CD4-positive, CD25-positive, alpha-beta regulatory T cell (primary cell): ENCODE measurements around the gene GRK3. TPM values are rescaled to one million over a fixed set of nuclear protein-coding genes. Genes with fewer than 3 reads are reported as not detected.
A peak's percentile ranks its signal among the peaks of the same experiment; 100 is the strongest.

Experiments
- ATAC-seq, 2 donors: fragments of 150-1000 bp; cut with Tn5 transposase; one replicate each; pipeline ENCODE4 v1.10.0; 2021; ENCODE audit warnings: low read depth in 2 of 2, moderate number of reproducible peaks in 2 of 2, moderate library complexity in 1 of 2
- DNase-seq, 3 donors: peaks; one replicate each; pipeline versions ENCODE4 v3.0.0 to v3.0.0-alpha.2; 2012 to 2022; ENCODE audit warnings: mixed read lengths in 1 of 3
- H3K27ac ChIP-seq: one replicate; pipeline ENCODE4 v1.7.0; 2013; ENCODE audit warnings: mild to moderate bottlenecking, low read length; ENCODE audit not compliant: insufficient read depth, poor library complexity, severe bottlenecking
- H3K27me3 ChIP-seq: one replicate; pipeline ENCODE4 v1.7.0; 2013; ENCODE audit warnings: low read length; ENCODE audit not compliant: control insufficient read depth, insufficient read depth
- H3K36me3 ChIP-seq: one replicate; pipeline ENCODE4 v1.7.0; 2013; ENCODE audit warnings: mild to moderate bottlenecking, low read length, moderate library complexity; ENCODE audit not compliant: control insufficient read depth, insufficient read depth
- H3K4me1 ChIP-seq: 2 replicates; pipeline ENCODE4 v1.7.0; 2013; ENCODE audit warnings: mild to moderate bottlenecking, low read length; ENCODE audit not compliant: insufficient read depth, control insufficient read depth, poor library complexity, severe bottlenecking
- H3K4me3 ChIP-seq: one replicate; pipeline ENCODE4 v1.7.0; 2013; ENCODE audit warnings: low read depth, mild to moderate bottlenecking, low read length, moderate library complexity
- H3K9me3 ChIP-seq, 2 experiments: 1 replicate in 1 of 2; 2 replicates in 1 of 2; pipeline ENCODE4 v1.7.0; 2013; ENCODE audit warnings: low read length in 2 of 2, mild to moderate bottlenecking in 1 of 2, moderate library complexity in 1 of 2; ENCODE audit not compliant: control insufficient read depth in 2 of 2
- H3K27ac Mint-ChIP-seq, 3 donors: one replicate each; pipeline ENCODE4 v1.8.0; 2020 to 2022; ENCODE audit warnings: mild to moderate bottlenecking in 3 of 3, mixed read lengths in 3 of 3, moderate library complexity in 2 of 3
- H3K27me3 Mint-ChIP-seq: one replicate; pipeline ENCODE4 v1.8.0; 2022; ENCODE audit warnings: mild to moderate bottlenecking, mixed read lengths
- H3K36me3 Mint-ChIP-seq: one replicate; pipeline ENCODE4 v1.8.0; 2020; ENCODE audit warnings: mixed read lengths
- H3K4me1 Mint-ChIP-seq, 4 donors: one replicate each; pipeline ENCODE4 v1.8.0; 2020 to 2022; ENCODE audit warnings: mixed read lengths in 4 of 4, mild to moderate bottlenecking in 1 of 4
- H3K4me3 Mint-ChIP-seq, 4 donors: one replicate each; pipeline ENCODE4 v1.8.0; 2020 to 2022; ENCODE audit warnings: mild to moderate bottlenecking in 4 of 4, mixed read lengths in 4 of 4, moderate library complexity in 3 of 4
- H3K9me3 Mint-ChIP-seq, 7 donors: one replicate each; pipeline ENCODE4 v1.8.0; 2020 to 2022; ENCODE audit warnings: mixed read lengths in 7 of 7, mild to moderate bottlenecking in 3 of 7, moderate library complexity in 2 of 7
- polyA plus RNA-seq, 4 donors: library from polyadenylated mRNA; unstranded; fragments of 300-500 nt; fragmentation: Illumina TruSeq; gene quantifications; one replicate each; pipeline ENCODE4 v1.2.3, GENCODE V29; 2021
- total RNA-seq: library from RNA; stranded (reverse); gene quantifications from one replicate; pipeline ENCODE4 v1.2.3, GENCODE V29; 2022

Gene GRK3
- total and polyA plus RNA-seq, 5 donors from 2014 or later, result 0.51 to 3.5 (median 1.1) TPM

DNA sequence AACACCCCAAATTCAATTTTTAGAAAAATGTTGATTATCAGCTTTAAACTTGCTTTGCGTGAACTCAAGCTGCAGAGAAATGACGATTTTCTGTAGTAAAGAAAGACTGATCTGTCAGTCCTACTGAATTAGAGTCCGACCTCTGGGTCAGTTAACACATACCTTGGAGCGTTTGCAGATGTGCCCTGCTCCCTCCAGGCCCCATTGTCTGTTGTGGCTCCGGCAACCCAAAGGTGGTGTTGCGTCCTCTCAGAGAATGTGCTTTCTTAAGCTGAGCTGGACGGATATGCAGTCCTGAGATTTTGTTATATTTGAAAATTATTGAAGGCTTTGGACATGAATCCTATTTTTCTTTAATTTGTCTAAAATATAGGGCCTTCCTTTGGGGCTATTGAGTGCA lies 146.0 kb downstream of the GRK3 start:
- DNase-seq (no peak), ATAC-seq (no peak)
- no peaks in the 10 kb centered on the region for H3K27me3 ChIP-seq
- Mint-ChIP-seq H3K4me3 (no peak overlapping the region), H3K9me3 (no peaks in the 10 kb centered on the region), H3K27ac (no peak overlapping the region), H3K27me3 (no peaks in the 10 kb centered on the region), H3K36me3 (peaks cover 25% of the 10 kb centered on the region), H3K4me1 (peaks cover 0 to 19% (median 11%) of the 10 kb centered on the region in 4 donors)
- no peaks in the 10 kb centered on the region for H3K36me3 ChIP-seq
- no peak overlapping the region for H3K27ac ChIP-seq
- no peak overlapping the region for H3K4me3 ChIP-seq
- H3K9me3 ChIP-seq, result no peaks in the 10 kb centered on the region
- H3K4me1 ChIP-seq, result peaks cover 6% of the 10 kb centered on the region

DNA sequence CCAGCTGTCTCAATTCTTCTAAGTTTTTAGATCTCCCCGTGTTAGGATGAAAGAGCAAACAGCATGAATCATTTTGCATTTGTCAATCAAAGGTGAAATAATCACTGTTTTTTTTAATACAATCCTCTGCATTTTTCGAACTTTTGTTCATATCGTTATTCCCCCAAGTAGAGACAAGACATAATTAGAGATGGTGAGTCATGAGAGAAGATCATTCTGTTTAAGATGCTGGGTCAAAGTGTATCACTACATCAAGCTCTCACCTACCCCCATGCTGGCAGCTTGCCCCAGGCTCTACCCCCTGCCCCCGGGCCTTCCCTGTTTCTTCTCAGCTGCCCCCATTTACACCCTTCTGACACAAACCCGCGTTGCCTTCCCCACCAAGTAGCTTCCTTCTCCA lies 147.0 kb downstream of the GRK3 start:
- Histone ChIP-seq H3K36me3 (no peaks in the 10 kb centered on the region), H3K27me3 (no peaks in the 10 kb centered on the region), H3K9me3 (no peaks in the 10 kb centered on the region), H3K4me3 (no peak overlapping the region), H3K27ac (no peak overlapping the region), H3K4me1 (peaks cover 6% of the 10 kb centered on the region)
- ATAC-seq (no peak), DNase-seq (no peak)
- H3K36me3 Mint-ChIP-seq, result peaks cover 29% of the 10 kb centered on the region
- H3K27me3 Mint-ChIP-seq, result no peaks in the 10 kb centered on the region
- H3K27ac Mint-ChIP-seq, result peak overlapping the region in 1 of 3 donors; percentile 46
- no peaks in the 10 kb centered on the region for H3K9me3 Mint-ChIP-seq
- no peak overlapping the region for H3K4me3 Mint-ChIP-seq
- H3K4me1 Mint-ChIP-seq, result peaks cover 0 to 16% (median 11%) of the 10 kb centered on the region in 4 donors

GRCh38 chr22:25712661-25713400 lies 148.4 kb downstream of the GRK3 start:
- Histone ChIP-seq H3K36me3 (no peaks in the 10 kb centered on the region), H3K4me3 (no peak overlapping the region), H3K27me3 (no peaks in the 10 kb centered on the region), H3K9me3 (no peaks in the 10 kb centered on the region), H3K4me1 (peaks cover 6% of the 10 kb centered on the region), H3K27ac (no peak overlapping the region)
- no peak overlapping the region for H3K4me3 Mint-ChIP-seq
- ATAC-seq, result no peak
- no peak overlapping the region for H3K27ac Mint-ChIP-seq
- no peaks in the 10 kb centered on the region for H3K9me3 Mint-ChIP-seq
- DNase-seq, result no peak
- peaks cover 0 to 12% (median 11%) of the 10 kb centered on the region in 4 donors for H3K4me1 Mint-ChIP-seq
- peaks cover 20% of the 10 kb centered on the region for H3K36me3 Mint-ChIP-seq
- no peaks in the 10 kb centered on the region for H3K27me3 Mint-ChIP-seq

DNA sequence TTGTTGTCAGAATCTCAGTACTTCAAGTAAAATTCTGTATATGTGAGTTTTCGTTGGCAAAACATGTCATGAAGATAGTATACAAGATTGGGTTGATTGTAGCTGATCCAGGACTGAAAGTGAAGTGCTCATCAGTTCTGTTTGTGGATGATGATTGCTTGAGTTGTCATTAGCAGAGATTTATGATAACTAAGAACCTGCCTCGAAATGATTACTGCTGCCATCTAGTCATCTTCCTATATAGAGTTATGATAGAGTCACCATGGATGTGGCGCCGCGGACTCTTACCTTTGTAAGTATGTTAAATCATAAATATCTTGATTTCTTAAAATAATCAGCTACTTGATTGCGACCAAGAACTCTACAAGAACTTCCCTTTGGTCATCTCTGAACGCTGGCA lies 149.6 kb downstream of the GRK3 start:
- no peak overlapping the region for H3K4me3 ChIP-seq
- no peaks in the 10 kb centered on the region for H3K36me3 ChIP-seq
- no peaks in the 10 kb centered on the region for H3K9me3 ChIP-seq
- H3K27me3 Mint-ChIP-seq, result no peaks in the 10 kb centered on the region
- ATAC-seq (no peak), DNase-seq (no peak)
- peak overlapping the region in 1 of 4 donors; percentile 51 for H3K4me3 Mint-ChIP-seq
- H3K27ac ChIP-seq, result no peak overlapping the region
- no peak overlapping the region for H3K27ac Mint-ChIP-seq
- no peaks in the 10 kb centered on the region for H3K27me3 ChIP-seq
- peaks cover 6% of the 10 kb centered on the region for H3K4me1 ChIP-seq
- H3K9me3 Mint-ChIP-seq, result no peaks in the 10 kb centered on the region
- peaks cover 24% of the 10 kb centered on the region for H3K36me3 Mint-ChIP-seq
- peaks cover 0 to 12% (median 11%) of the 10 kb centered on the region in 4 donors for H3K4me1 Mint-ChIP-seq

GRCh38 chr22:25714739-25715138 lies 150.3 kb downstream of the GRK3 start:
- no peaks in the 10 kb centered on the region for H3K27me3 Mint-ChIP-seq
- H3K36me3 ChIP-seq, result no peaks in the 10 kb centered on the region
- no peaks in the 10 kb centered on the region for H3K9me3 ChIP-seq
- no peak overlapping the region for H3K27ac Mint-ChIP-seq
- H3K4me3 ChIP-seq, result no peak overlapping the region
- H3K9me3 Mint-ChIP-seq, result no peaks in the 10 kb centered on the region
- peaks cover 3% of the 10 kb centered on the region for H3K4me1 ChIP-seq
- ATAC-seq (no peak), DNase-seq (no peak)
- no peak overlapping the region for H3K27ac ChIP-seq
- H3K4me1 Mint-ChIP-seq, result peaks cover 0 to 6% (median 6%) of the 10 kb centered on the region in 4 donors
- H3K36me3 Mint-ChIP-seq, result peaks cover 21% of the 10 kb centered on the region
- H3K27me3 ChIP-seq, result no peaks in the 10 kb centered on the region
- no peak overlapping the region for H3K4me3 Mint-ChIP-seq

GRCh38 chr22:25716637-25717036 lies 152.2 kb downstream of the GRK3 start:
- no peak overlapping the region for H3K4me3 ChIP-seq
- DNase-seq (no peak), ATAC-seq (no peak)
- no peak overlapping the region for H3K27ac ChIP-seq
- Mint-ChIP-seq H3K27ac (no peak overlapping the region), H3K27me3 (no peaks in the 10 kb centered on the region), H3K4me3 (no peak overlapping the region), H3K4me1 (no peaks in the 10 kb centered on the region), H3K9me3 (no peaks in the 10 kb centered on the region), H3K36me3 (peaks cover 15% of the 10 kb centered on the region)
- no peaks in the 10 kb centered on the region for H3K36me3 ChIP-seq
- H3K4me1 ChIP-seq, result no peaks in the 10 kb centered on the region
- no peaks in the 10 kb centered on the region for H3K9me3 ChIP-seq
- no peaks in the 10 kb centered on the region for H3K27me3 ChIP-seq

- Histone ChIP-seq H3K36me3 (no peaks in the 10 kb centered on the region), H3K27me3 (no peaks in the 10 kb centered on the region), H3K27ac (no peak overlapping the region), H3K4me1 (no peaks in the 10 kb centered on the region), H3K4me3 (no peak overlapping the region), H3K9me3 (no peaks in the 10 kb centered on the region)
- H3K27me3 Mint-ChIP-seq, result no peaks in the 10 kb centered on the region
- H3K36me3 Mint-ChIP-seq, result peaks cover 15% of the 10 kb centered on the region
- no peak overlapping the region for H3K4me3 Mint-ChIP-seq
- H3K4me1 Mint-ChIP-seq, result no peaks in the 10 kb centered on the region
- no peak overlapping the region for H3K27ac Mint-ChIP-seq
- DNase-seq (no peak), ATAC-seq (no peak)
- no peaks in the 10 kb centered on the region for H3K9me3 Mint-ChIP-seq
These were observed 153.8 kb downstream of the GRK3 start for GRCh38 chr22:25718135-25718840.

GRCh38 chr22:25722223-25722622 lies 157.7 kb downstream of the GRK3 start:
- Mint-ChIP-seq H3K9me3 (no peaks in the 10 kb centered on the region), H3K36me3 (peaks cover 4% of the 10 kb centered on the region), H3K27ac (no peak overlapping the region), H3K4me1 (no peaks in the 10 kb centered on the region), H3K4me3 (no peak overlapping the region), H3K27me3 (no peaks in the 10 kb centered on the region)
- H3K27me3 ChIP-seq, result no peaks in the 10 kb centered on the region
- H3K27ac ChIP-seq, result no peak overlapping the region
- H3K36me3 ChIP-seq, result no peaks in the 10 kb centered on the region
- H3K4me1 ChIP-seq, result no peaks in the 10 kb centered on the region
- DNase-seq (no peak), ATAC-seq (no peak)
- H3K4me3 ChIP-seq, result no peak overlapping the region
- no peaks in the 10 kb centered on the region for H3K9me3 ChIP-seq
